DMS79 treated with DMSO at 0.1 percent for 48 hours (cell line): ENCODE measurements around the gene MIS18A.
A peak's percentile ranks its signal among the peaks of the same experiment; 100 is the strongest.
"Not testable (repeated sequence)": the region's sequence is repeated elsewhere in the genome, so short reads cannot be mapped to it uniquely, and the experiment has no call there.

Experiments
- DNase-seq: peaks from one replicate; lab custom pipeline; 2025; lab: John Stamatoyannopoulos, UW

The MIS18A gene

GRCh38 chr21:32304998-32305397 is 26.1 kb upstream of the MIS18A start:
- no peak for DNase-seq

- DNase-seq: no peak
Measured at GRCh38 chr21:32303385-32303784, 24.5 kb upstream of the MIS18A start.

- DNase-seq: no peak
Measured at GRCh38 chr21:32302560-32302959, 23.7 kb upstream of the MIS18A start.

- no peak for DNase-seq
Measured at GRCh38 chr21:32301596-32301995, 22.7 kb upstream of the MIS18A start.

GRCh38 chr21:32300117-32300681 is 21.4 kb upstream of the MIS18A start:
- DNase-seq: no peak

- DNase-seq: no peak
Measured at GRCh38 chr21:32299695-32300094, 20.8 kb upstream of the MIS18A start.

- DNase-seq: no peak
Measured at GRCh38 chr21:32298658-32299081, 19.8 kb upstream of the MIS18A start, which contains the start of gene MRAP. Gene MRAP (plus strand): TSS chr21:32298855. CDS start chr21:32298972, 117 bp downstream.

GRCh38 chr21:32298148-32298559 is 19.3 kb upstream of the MIS18A start:
- no peak for DNase-seq

GRCh38 chr21:32297449-32297848 is 18.6 kb upstream of the MIS18A start:
- no peak for DNase-seq

- no peak for DNase-seq
Measured at GRCh38 chr21:32285476-32285875, 6.6 kb upstream of the MIS18A start.

GRCh38 chr21:32282992-32283391 is 4.1 kb upstream of the MIS18A start:
- DNase-seq: no peak

GRCh38 chr21:32281531-32281930 is 2.7 kb upstream of the MIS18A start:
- DNase-seq: no peak

GRCh38 chr21:32279377-32279680 is 480 bp upstream of the MIS18A start:
- peak; percentile 32 for DNase-seq

- DNase-seq: peak; percentile 5
Measured at GRCh38 chr21:32278103-32278502, 746 bp downstream of the MIS18A start.

GRCh38 chr21:32276671-32277070 is 2.2 kb downstream of the MIS18A start:
- DNase-seq: no peak

GRCh38 chr21:32270748-32271147 is 8.1 kb downstream of the MIS18A start:
- DNase-seq: no peak

GRCh38 chr21:32265321-32265720 is 13.5 kb downstream of the MIS18A start:
- not testable (repeated sequence) for DNase-seq

GRCh38 chr21:32261929-32262328 is 16.9 kb downstream of the MIS18A start:
- DNase-seq: no peak

- no peak for DNase-seq
Measured at GRCh38 chr21:32260130-32260529, 18.7 kb downstream of the MIS18A start.

- not testable (repeated sequence) for DNase-seq
Measured at GRCh38 chr21:32258786-32259048, 20.1 kb downstream of the MIS18A start.

GRCh38 chr21:32257962-32258785 is 20.7 kb downstream of the MIS18A start:
- peak; percentile 77 for DNase-seq

GRCh38 chr21:32256873-32257620 is 21.8 kb downstream of the MIS18A start:
- peak; percentile 86 for DNase-seq

GRCh38 chr21:32256251-32256650 is 22.6 kb downstream of the MIS18A start:
- peak; percentile 47 for DNase-seq
